ENCODE measurements around the gene DQX1. TPM values are rescaled to one million over a fixed set of nuclear protein-coding genes. Genes with fewer than 3 reads are reported as not detected.

Gene DQX1
- total RNA-seq, 1 donor from 2014 or later: not detected

GRCh38 chr2:74538881-74539339 is 12.9 kb upstream of the DQX1 start:
- intact Hi-C loops (cut with DNase I): no loop called here
- no peak for ATAC-seq
- no peak for DNase-seq (ENCODE audit: missing footprints)

- ATAC-seq (no peak), DNase-seq (ENCODE audit: missing footprints) (no peak)
- intact Hi-C loops (cut with DNase I): no loop called here
Measured at GRCh38 chr2:74537140-74537539, 11.1 kb upstream of the DQX1 start.

- DNase-seq (ENCODE audit: missing footprints): no peak
Measured at GRCh38 chr2:74536166-74536950, 10.3 kb upstream of the DQX1 start.

GRCh38 chr2:74535440-74535965 is 9.5 kb upstream of the DQX1 start:
- intact Hi-C loops (cut with DNase I): no loop called here
- DNase-seq (ENCODE audit: missing footprints) (no peak), ATAC-seq (no peak)

More at GRCh38 chr2:74536166-74536950, 10.3 kb upstream of the DQX1 start:
- intact Hi-C loops (cut with DNase I): no loop called here
- no peak for ATAC-seq

- intact Hi-C loops (cut with DNase I): no loop called here
- no peak for DNase-seq (ENCODE audit: missing footprints)
- ATAC-seq: no peak
Measured at GRCh38 chr2:74534411-74534810, 8.4 kb upstream of the DQX1 start.

GRCh38 chr2:74533464-74533863 is 7.4 kb upstream of the DQX1 start:
- intact Hi-C loops (cut with DNase I): no loop called here
- ATAC-seq: no peak

GRCh38 chr2:74532222-74532621 is 6.2 kb upstream of the DQX1 start:
- intact Hi-C loops (cut with DNase I): no loop called here
- ATAC-seq (no peak), DNase-seq (ENCODE audit: missing footprints) (no peak)

More at GRCh38 chr2:74533464-74533863, 7.4 kb upstream of the DQX1 start:
- no peak for DNase-seq (ENCODE audit: missing footprints)

GRCh38 chr2:74531666-74532065 is 5.6 kb upstream of the DQX1 start:
- ATAC-seq (no peak), DNase-seq (ENCODE audit: missing footprints) (no peak)
- intact Hi-C loops (cut with DNase I): no loop called here

- ATAC-seq (peak; percentile 27), DNase-seq (ENCODE audit: missing footprints) (peak; percentile 75)
- intact Hi-C loops (cut with DNase I): no loop called here
Measured at GRCh38 chr2:74530239-74531187, 4.5 kb upstream of the DQX1 start.

- intact Hi-C loops (cut with DNase I): loop anchor here (2.0 kb wide), 3 partner anchors 19 to 47 kb away; partner anchors contain the start of genes CCDC142, PCGF1 and TTC31
- ATAC-seq: peak; percentile 97
- DNase-seq (ENCODE audit: missing footprints): peak; percentile 99
Measured at GRCh38 chr2:74529357-74530238, 3.6 kb upstream of the DQX1 start, which contains the start of the genes AUP1 and HTRA2. Gene AUP1 (minus strand): TSS chr2:74529706. CDS start chr2:74529629, 77 bp downstream. Gene HTRA2 (plus strand): TSS chr2:74529933. CDS start chr2:74530007, 74 bp downstream.

- ATAC-seq (peak; percentile 1), DNase-seq (ENCODE audit: missing footprints) (no peak)
- intact Hi-C loops (cut with DNase I): loop anchor here (2.0 kb wide), 3 partner anchors 20 to 46 kb away; partner anchors contain the start of genes CCDC142, PCGF1 and TTC31
Measured at GRCh38 chr2:74528600-74529356, 2.7 kb upstream of the DQX1 start.

GRCh38 chr2:74527741-74528140 is 1.7 kb upstream of the DQX1 start:
- ATAC-seq (no peak), DNase-seq (ENCODE audit: missing footprints) (no peak)
- intact Hi-C loops (cut with DNase I): loop anchor here (2.0 kb wide), 3 partner anchors 21 to 45 kb away; partner anchors contain the start of genes CCDC142, PCGF1 and TTC31

- intact Hi-C loops (cut with DNase I): no loop called here
- ATAC-seq (no peak), DNase-seq (ENCODE audit: missing footprints) (no peak)
Measured at GRCh38 chr2:74526649-74527230, 709 bp upstream of the DQX1 start.

- ATAC-seq (no peak), DNase-seq (ENCODE audit: missing footprints) (no peak)
- intact Hi-C loops (cut with DNase I): no loop called here
Measured at GRCh38 chr2:74524955-74525716, 895 bp downstream of the DQX1 start.

- intact Hi-C loops (cut with DNase I): no loop called here
- DNase-seq (ENCODE audit: missing footprints) (no peak), ATAC-seq (no peak)
Measured at GRCh38 chr2:74524005-74524404, 2.0 kb downstream of the DQX1 start.

GRCh38 chr2:74522516-74522915 is 3.5 kb downstream of the DQX1 start:
- intact Hi-C loops (cut with DNase I): no loop called here
- DNase-seq (ENCODE audit: missing footprints): no peak
- ATAC-seq: no peak
